ENCODE results near the gene SCARB1.
A peak's percentile ranks its signal among the peaks of the same experiment; 100 is the strongest.

SCARB1 gene

GRCh38 chr12:124771462-124772288 lies 92.0 kb downstream of the SCARB1 start:
- peak; percentile 74 for DNase-seq (ENCODE audit: low read depth)
- H3K4me3 ChIP-seq (replicated peaks; ENCODE audit: low read depth, low read length) = no peak overlapping the region
- TF ChIP-seq, protein P1, sequence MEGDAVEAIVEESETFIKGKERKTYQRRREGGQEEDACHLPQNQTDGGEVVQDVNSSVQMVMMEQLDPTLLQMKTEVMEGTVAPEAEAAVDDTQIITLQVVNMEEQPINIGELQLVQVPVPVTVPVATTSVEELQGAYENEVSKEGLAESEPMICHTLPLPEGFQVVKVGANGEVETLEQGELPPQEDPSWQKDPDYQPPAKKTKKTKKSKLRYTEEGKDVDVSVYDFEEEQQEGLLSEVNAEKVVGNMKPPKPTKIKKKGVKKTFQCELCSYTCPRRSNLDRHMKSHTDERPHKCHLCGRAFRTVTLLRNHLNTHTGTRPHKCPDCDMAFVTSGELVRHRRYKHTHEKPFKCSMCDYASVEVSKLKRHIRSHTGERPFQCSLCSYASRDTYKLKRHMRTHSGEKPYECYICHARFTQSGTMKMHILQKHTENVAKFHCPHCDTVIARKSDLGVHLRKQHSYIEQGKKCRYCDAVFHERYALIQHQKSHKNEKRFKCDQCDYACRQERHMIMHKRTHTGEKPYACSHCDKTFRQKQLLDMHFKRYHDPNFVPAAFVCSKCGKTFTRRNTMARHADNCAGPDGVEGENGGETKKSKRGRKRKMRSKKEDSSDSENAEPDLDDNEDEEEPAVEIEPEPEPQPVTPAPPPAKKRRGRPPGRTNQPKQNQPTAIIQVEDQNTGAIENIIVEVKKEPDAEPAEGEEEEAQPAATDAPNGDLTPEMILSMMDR (IDR thresholded peaks at IDR 0.05; ENCODE audit: low read length, missing control alignments) = peak; percentile 93

- TF ChIP-seq, protein P1 (IDR thresholded peaks at IDR 0.05; ENCODE audit: low read length, missing control alignments) = no peak
- no peak overlapping the region for H3K4me3 ChIP-seq (replicated peaks; ENCODE audit: low read depth, low read length)
- DNase-seq (ENCODE audit: low read depth) = no peak
These were observed 92.9 kb downstream of the SCARB1 start for GRCh38 chr12:124770728-124771127.

DNA sequence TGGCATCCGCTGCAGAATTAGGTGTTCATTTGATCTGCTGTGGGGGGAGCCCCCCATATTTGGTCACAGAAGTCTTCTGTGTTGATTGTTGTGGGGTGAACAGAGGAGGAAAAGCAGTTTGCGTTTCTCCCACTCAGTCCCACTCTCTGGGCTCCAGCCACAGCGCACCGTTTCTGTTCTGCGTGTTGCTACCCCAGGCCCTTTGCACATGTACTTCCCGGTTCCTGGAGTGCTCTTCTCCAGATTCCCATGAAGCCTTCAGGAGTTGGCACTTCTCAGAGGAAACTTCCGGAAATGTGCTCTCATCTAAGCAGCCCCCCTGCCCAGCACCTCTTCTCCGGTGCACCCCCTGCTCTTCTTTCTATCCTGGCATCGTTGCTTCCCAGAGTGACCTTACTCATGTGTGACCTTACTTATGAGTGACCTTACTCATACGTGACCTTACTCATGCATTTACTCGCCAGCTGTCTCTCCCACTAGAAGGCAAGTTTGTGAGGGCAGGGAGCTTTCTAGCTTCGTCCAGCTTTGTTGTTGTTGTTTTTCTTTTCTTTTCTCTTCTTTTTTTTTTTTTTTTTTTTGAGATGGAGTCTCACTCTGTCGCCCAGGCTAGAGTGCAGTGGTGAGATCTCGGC lies 93.7 kb downstream of the SCARB1 start:
- no peak for DNase-seq (ENCODE audit: low read depth)
- no peak overlapping the region for H3K4me3 ChIP-seq (replicated peaks; ENCODE audit: low read depth, low read length)
- TF ChIP-seq, protein P1 (IDR thresholded peaks at IDR 0.05; ENCODE audit: low read length, missing control alignments) = no peak

- no peak overlapping the region for H3K4me3 ChIP-seq (replicated peaks; ENCODE audit: low read depth, low read length)
- TF ChIP-seq, protein P1 (IDR thresholded peaks at IDR 0.05; ENCODE audit: low read length, missing control alignments) = no peak
- DNase-seq (ENCODE audit: low read depth) = no peak
These were observed 94.5 kb downstream of the SCARB1 start for GRCh38 chr12:124769163-124769530.

DNA sequence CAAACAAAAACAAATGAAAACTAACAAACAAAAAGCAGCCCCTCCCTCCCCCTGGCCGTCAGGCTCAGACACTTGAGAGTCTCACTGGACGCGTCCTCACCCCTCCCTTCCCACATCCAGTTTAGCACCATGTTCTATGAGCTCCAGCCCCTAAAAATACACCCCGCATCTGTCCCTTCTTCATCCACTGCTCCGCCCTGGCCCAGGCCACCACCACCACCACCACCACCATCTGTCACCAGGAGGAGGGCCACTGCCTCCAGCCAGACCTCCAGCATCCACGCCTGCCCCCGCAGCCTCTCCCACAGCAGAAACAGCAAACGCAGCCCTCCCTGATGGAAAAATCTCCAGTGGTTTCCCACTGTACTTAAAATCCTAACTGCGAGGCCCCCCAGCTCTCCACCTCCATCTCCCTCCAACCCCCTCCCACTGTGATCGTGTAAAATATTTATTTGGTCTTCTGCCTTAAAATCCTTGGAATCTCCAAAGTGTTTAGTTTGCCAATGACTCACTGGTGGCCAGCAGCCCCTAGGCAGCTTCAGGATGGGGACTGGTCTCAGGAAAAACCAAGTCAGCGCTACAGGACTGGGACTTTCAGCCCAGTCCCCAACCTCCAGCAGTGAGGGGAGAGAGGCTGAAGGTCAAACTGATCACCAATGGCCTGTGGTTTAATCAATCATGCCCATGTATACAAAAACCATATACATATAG lies 95.1 kb downstream of the SCARB1 start:
- no peak for DNase-seq (ENCODE audit: low read depth)
- H3K4me3 ChIP-seq (replicated peaks; ENCODE audit: low read depth, low read length) = no peak overlapping the region
- TF ChIP-seq, protein P1 (IDR thresholded peaks at IDR 0.05; ENCODE audit: low read length, missing control alignments) = no peak

GRCh38 chr12:124767066-124767821 lies 96.4 kb downstream of the SCARB1 start:
- DNase-seq (ENCODE audit: low read depth) = peak; percentile 65
- no peak overlapping the region for H3K4me3 ChIP-seq (replicated peaks; ENCODE audit: low read depth, low read length)
- TF ChIP-seq, protein P1 (IDR thresholded peaks at IDR 0.05; ENCODE audit: low read length, missing control alignments) = peak; percentile 84
